ENCODE data around the gene PNPLA5.

DNA sequence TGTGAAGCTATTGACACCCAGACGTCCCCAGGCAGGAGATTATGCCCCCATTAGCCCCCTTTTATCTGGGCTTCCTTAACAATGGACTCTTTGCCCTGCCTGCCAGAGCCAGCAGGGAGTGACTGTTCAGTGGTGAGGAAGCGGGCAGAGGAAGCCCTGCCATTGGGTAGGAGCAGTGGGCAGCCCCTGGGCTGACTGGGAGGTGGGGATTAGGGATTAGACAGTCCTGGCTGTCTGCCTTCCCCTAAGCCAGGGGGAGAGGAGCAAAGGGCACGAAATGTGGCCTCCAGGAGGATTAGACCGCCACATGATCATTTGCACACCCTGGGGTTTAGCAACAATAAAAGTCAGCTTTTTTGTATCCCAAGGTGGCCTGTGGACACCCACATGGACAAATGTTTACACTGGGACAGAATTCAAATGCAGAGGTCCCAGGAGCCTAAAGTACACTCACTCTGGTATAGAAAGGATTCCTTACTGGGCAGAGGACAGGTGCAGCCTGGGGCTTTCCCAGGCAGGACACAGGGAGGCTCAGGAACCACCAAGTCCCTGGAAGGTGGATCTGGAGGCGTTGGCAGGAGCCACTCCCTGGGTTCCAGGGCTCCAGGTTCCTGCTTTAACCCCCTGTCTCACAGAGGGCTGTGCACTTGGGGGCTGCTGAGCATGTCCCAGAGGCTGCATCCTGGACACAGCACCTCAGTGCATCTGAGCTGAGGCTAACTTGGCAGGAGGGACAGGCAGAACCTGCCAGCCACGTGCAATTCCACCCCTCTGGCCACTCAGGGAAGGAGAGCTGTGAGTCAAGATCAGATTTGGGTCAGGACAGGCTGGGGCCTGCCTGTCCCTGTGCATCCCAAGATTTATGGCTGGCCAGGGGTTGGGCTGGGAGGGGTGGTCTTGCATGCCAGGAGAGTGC lies 33.9 kb upstream of the PNPLA5 start:
- TF ChIP-seq RELA (CRISPR knock-in tag; IDR thresholded peaks at IDR 0.05; ENCODE audit: borderline replicate concordance) (no peak), ZNF232 (CRISPR knock-in tag; IDR thresholded peaks at IDR 0.05) (no peak)
- TF ChIP-seq, protein P1, sequence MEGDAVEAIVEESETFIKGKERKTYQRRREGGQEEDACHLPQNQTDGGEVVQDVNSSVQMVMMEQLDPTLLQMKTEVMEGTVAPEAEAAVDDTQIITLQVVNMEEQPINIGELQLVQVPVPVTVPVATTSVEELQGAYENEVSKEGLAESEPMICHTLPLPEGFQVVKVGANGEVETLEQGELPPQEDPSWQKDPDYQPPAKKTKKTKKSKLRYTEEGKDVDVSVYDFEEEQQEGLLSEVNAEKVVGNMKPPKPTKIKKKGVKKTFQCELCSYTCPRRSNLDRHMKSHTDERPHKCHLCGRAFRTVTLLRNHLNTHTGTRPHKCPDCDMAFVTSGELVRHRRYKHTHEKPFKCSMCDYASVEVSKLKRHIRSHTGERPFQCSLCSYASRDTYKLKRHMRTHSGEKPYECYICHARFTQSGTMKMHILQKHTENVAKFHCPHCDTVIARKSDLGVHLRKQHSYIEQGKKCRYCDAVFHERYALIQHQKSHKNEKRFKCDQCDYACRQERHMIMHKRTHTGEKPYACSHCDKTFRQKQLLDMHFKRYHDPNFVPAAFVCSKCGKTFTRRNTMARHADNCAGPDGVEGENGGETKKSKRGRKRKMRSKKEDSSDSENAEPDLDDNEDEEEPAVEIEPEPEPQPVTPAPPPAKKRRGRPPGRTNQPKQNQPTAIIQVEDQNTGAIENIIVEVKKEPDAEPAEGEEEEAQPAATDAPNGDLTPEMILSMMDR (IDR thresholded peaks at IDR 0.05): no peak
- TF ChIP-seq, protein P2, sequence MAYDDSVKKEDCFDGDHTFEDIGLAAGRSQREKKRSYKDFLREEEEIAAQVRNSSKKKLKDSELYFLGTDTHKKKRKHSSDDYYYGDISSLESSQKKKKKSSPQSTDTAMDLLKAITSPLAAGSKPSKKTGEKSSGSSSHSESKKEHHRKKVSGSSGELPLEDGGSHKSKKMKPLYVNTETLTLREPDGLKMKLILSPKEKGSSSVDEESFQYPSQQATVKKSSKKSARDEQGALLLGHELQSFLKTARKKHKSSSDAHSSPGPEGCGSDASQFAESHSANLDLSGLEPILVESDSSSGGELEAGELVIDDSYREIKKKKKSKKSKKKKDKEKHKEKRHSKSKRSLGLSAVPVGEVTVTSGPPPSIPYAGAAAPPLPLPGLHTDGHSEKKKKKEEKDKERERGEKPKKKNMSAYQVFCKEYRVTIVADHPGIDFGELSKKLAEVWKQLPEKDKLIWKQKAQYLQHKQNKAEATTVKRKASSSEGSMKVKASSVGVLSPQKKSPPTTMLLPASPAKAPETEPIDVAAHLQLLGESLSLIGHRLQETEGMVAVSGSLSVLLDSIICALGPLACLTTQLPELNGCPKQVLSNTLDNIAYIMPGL (CRISPR knock-in tag; IDR thresholded peaks at IDR 0.05): no peak
- TF ChIP-seq, protein P3, sequence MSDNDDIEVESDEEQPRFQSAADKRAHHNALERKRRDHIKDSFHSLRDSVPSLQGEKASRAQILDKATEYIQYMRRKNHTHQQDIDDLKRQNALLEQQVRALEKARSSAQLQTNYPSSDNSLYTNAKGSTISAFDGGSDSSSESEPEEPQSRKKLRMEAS (CRISPR knock-in tag; IDR thresholded peaks at IDR 0.05): no peak
